SK-N-SH treated with all-trans-retinoic acid at 6 μM for 48 hours (cell line): Measurements from ENCODE around the gene PPARA.

Experiments
- ATAC-seq: fragments of 200-7000 bp; cut with Tn5 transposase; 3 replicates; pipeline ENCODE4 v1.9.1; 2020; ENCODE audit warnings: mild to moderate bottlenecking, moderate library complexity
- ARNTL ChIP-seq: fragments of 450-650 bp; formaldehyde crosslinking; IDR thresholded peaks from 2 replicates; pipeline ENCODE4 v1.5.0; 2020; ENCODE audit warnings: low read depth, mild to moderate bottlenecking, moderate library complexity, borderline replicate concordance
- BACH2 ChIP-seq: fragments of 250-450 bp; sonication (Bioruptor Pico); IDR thresholded peaks from 2 replicates; pipeline ENCODE4 v1.9.0; 2021; ENCODE audit warnings: mild to moderate bottlenecking, borderline replicate concordance
- CSDC2 ChIP-seq: fragments of 250-450 bp; sonication (Bioruptor Pico); IDR thresholded peaks from 2 replicates; pipeline ENCODE4 v1.5.0; 2020; ENCODE audit warnings: mild to moderate bottlenecking, moderate library complexity
- GLIS3 ChIP-seq: fragments of 250-450 bp; sonication (Bioruptor Pico); IDR thresholded peaks from 2 replicates; pipeline ENCODE4 v1.5.0; 2020; ENCODE audit warnings: mild to moderate bottlenecking, moderate library complexity
- OSR1 ChIP-seq: fragments of 250-450 bp; sonication (Bioruptor Pico); IDR thresholded peaks from 2 replicates; pipeline ENCODE4 v1.8.0; 2022; ENCODE audit warnings: moderate library complexity, mild to moderate bottlenecking, inconsistent platforms
- PPARA ChIP-seq: fragments of 250-450 bp; sonication (Bioruptor Pico); IDR thresholded peaks from 2 replicates; pipeline ENCODE4 v1.5.0; 2020; ENCODE audit warnings: mild to moderate bottlenecking, borderline replicate concordance
- RARB ChIP-seq: fragments of 250-450 bp; sonication (Bioruptor Pico); IDR thresholded peaks from 2 replicates; pipeline ENCODE4 v1.8.0; 2021; ENCODE audit warnings: mild to moderate bottlenecking, moderate library complexity
- SNAI2 ChIP-seq: fragments of 250-450 bp; sonication (Bioruptor Pico); IDR thresholded peaks from 2 replicates; pipeline ENCODE4 v1.5.0; 2020; ENCODE audit warnings: mild to moderate bottlenecking, moderate library complexity
- TCF4 ChIP-seq: fragments of 250-450 bp; sonication (Bioruptor Pico); IDR thresholded peaks from 2 replicates; pipeline ENCODE4 v1.8.0; 2021; ENCODE audit warnings: mild to moderate bottlenecking, moderate library complexity, borderline replicate concordance
- TOX ChIP-seq: fragments of 250-450 bp; sonication (Bioruptor Pico); IDR thresholded peaks from 2 replicates; pipeline ENCODE4 v1.8.0; 2021; ENCODE audit warnings: mild to moderate bottlenecking, moderate library complexity, borderline replicate concordance
- ZC3H10 ChIP-seq: fragments of 250-450 bp; sonication (Bioruptor Pico); IDR thresholded peaks from 2 replicates; pipeline ENCODE4 v1.5.1; 2021; ENCODE audit warnings: mild to moderate bottlenecking, moderate library complexity
- ZFP3 ChIP-seq: fragments of 250-450 bp; sonication (Bioruptor Pico); IDR thresholded peaks from 2 replicates; pipeline ENCODE4 v1.5.0; 2020; ENCODE audit warnings: mild to moderate bottlenecking, moderate library complexity
- ZFP30 ChIP-seq: fragments of 450-650 bp; formaldehyde crosslinking; IDR thresholded peaks from 2 replicates; pipeline ENCODE4 v1.5.0; 2022; ENCODE audit warnings: mild to moderate bottlenecking, moderate library complexity
- ZNF565 ChIP-seq: fragments of 450-650 bp; formaldehyde crosslinking; conservative IDR thresholded peaks from 2 replicates; pipeline ENCODE4 v1.5.0; 2020; ENCODE audit warnings: low read depth, mild to moderate bottlenecking, moderate library complexity
- ZNF70 ChIP-seq: fragments of 450-650 bp; formaldehyde crosslinking; IDR thresholded peaks from 2 replicates; pipeline ENCODE4 v1.5.0; 2020; ENCODE audit warnings: mild to moderate bottlenecking, moderate library complexity
- ZNF8 ChIP-seq: fragments of 450-650 bp; formaldehyde crosslinking; IDR thresholded peaks from 2 replicates; pipeline ENCODE4 v1.5.0; 2020; ENCODE audit warnings: mild to moderate bottlenecking, moderate library complexity
- TF ChIP-seq, protein P1 (sequence below): fragments of 250-450 bp; sonication (Bioruptor Pico); IDR thresholded peaks from 2 replicates; pipeline ENCODE4 v1.8.0; 2021; ENCODE audit warnings: low read depth, mild to moderate bottlenecking, moderate library complexity, borderline replicate concordance
- TF ChIP-seq, protein P2 (sequence below): fragments of 250-450 bp; sonication (Bioruptor Pico); IDR thresholded peaks from 2 replicates; pipeline ENCODE4 v1.5.0; 2020; ENCODE audit warnings: mild to moderate bottlenecking, moderate library complexity
- TF ChIP-seq, protein P3 (sequence below): fragments of 250-450 bp; sonication (Bioruptor Pico); IDR thresholded peaks from 2 replicates; pipeline ENCODE4 v1.5.1; 2021; ENCODE audit warnings: mild to moderate bottlenecking, moderate library complexity
- TF ChIP-seq, protein P4 (sequence below): fragments of 250-450 bp; sonication (Bioruptor Pico); IDR thresholded peaks from 2 replicates; pipeline ENCODE4 v1.5.1; 2020; ENCODE audit warnings: low read depth, mild to moderate bottlenecking, moderate library complexity
- TF ChIP-seq, protein P5 (sequence below): fragments of 250-450 bp; sonication (Bioruptor Pico); IDR thresholded peaks from 2 replicates; pipeline ENCODE4 v1.8.0; 2020; ENCODE audit warnings: mild to moderate bottlenecking, moderate library complexity, borderline replicate concordance

Gene PPARA

DNA sequence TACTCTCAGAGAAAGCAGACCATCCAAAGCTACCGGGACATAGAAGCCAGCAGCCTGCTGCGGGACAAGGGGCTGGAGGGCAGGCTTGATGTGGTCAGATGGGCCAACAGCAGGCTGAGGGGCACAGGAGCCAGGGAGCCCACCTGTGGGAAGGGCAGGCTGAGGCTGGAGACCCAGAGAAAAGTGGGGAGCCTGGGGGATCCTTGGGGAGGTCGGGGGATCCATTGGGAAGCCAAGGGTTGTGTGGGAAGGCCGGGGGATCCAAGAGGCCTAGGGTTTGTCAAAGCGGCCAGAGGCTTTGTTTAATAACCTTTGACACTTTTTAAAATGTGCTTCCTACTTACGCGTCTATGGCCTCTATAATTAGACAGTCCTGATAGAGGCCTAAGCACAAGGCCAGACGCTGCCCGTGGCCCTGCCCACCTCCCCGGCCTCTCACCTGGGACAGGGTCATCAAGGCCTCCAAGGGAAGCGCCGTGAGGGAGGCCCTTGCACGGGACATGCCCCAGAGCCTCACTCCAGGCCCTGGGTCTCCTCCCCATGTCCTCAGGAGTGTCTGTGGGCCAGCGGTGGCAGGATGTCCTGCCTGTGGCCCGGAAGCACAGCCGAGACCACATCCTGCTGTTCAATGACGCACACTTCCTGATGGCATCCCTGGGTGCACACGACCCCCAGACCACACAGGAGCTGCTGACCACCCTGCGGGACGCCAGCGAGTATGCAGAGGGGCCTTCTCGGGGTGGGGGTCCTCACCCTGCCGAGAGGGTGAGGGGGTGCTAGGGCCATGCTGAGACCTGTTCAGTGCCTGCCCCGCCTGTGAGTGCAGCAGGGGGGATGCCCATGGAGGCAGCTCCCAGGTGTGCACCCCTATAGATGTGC, 137.8 kb downstream of the PPARA start:
- ATAC-seq = no peak
- TF ChIP-seq CSDC2 = no peak
- no peak for TF ChIP-seq PPARA
- TF ChIP-seq TOX = no peak
- TF ChIP-seq, protein P1, sequence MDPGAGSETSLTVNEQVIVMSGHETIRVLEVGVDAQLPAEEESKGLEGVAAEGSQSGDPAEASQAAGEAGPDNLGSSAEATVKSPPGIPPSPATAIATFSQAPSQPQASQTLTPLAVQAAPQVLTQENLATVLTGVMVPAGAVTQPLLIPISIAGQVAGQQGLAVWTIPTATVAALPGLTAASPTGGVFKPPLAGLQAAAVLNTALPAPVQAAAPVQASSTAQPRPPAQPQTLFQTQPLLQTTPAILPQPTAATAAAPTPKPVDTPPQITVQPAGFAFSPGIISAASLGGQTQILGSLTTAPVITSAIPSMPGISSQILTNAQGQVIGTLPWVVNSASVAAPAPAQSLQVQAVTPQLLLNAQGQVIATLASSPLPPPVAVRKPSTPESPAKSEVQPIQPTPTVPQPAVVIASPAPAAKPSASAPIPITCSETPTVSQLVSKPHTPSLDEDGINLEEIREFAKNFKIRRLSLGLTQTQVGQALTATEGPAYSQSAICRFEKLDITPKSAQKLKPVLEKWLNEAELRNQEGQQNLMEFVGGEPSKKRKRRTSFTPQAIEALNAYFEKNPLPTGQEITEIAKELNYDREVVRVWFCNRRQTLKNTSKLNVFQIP = no peak
- no peak for TF ChIP-seq ZFP3 (CRISPR knock-in tag)
- no peak for TF ChIP-seq RARB
- no peak for TF ChIP-seq GLIS3
- TF ChIP-seq ZNF8 = no peak
- TF ChIP-seq, protein P2, sequence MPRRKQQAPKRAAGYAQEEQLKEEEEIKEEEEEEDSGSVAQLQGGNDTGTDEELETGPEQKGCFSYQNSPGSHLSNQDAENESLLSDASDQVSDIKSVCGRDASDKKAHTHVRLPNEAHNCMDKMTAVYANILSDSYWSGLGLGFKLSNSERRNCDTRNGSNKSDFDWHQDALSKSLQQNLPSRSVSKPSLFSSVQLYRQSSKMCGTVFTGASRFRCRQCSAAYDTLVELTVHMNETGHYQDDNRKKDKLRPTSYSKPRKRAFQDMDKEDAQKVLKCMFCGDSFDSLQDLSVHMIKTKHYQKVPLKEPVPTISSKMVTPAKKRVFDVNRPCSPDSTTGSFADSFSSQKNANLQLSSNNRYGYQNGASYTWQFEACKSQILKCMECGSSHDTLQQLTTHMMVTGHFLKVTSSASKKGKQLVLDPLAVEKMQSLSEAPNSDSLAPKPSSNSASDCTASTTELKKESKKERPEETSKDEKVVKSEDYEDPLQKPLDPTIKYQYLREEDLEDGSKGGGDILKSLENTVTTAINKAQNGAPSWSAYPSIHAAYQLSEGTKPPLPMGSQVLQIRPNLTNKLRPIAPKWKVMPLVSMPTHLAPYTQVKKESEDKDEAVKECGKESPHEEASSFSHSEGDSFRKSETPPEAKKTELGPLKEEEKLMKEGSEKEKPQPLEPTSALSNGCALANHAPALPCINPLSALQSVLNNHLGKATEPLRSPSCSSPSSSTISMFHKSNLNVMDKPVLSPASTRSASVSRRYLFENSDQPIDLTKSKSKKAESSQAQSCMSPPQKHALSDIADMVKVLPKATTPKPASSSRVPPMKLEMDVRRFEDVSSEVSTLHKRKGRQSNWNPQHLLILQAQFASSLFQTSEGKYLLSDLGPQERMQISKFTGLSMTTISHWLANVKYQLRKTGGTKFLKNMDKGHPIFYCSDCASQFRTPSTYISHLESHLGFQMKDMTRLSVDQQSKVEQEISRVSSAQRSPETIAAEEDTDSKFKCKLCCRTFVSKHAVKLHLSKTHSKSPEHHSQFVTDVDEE (CRISPR knock-in tag) = no peak
- no peak for TF ChIP-seq OSR1
- TF ChIP-seq, all 23 proteins: peak for 0

DNA sequence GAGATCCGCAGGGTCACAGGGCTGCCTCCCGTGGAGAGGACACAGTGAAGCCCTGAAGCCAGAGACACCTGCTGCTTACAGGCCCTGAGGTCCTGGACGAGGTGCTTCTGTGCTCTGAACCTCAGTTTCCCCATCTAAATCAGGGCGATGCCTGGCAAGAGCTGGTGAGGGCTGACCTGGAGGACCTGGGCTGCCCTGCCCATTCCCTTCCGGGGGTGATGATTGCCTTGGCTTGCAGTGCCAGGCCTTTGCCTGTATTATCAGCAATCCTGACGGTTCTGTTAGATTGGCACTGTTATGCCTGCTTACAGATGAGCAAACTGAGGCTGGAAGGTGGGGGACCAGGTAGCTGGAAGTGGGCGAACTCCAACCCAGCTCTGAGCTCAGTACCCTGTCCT, 138.5 kb downstream of the PPARA start:
- TF ChIP-seq PPARA = no peak
- no peak for TF ChIP-seq TOX
- TF ChIP-seq, protein P3, sequence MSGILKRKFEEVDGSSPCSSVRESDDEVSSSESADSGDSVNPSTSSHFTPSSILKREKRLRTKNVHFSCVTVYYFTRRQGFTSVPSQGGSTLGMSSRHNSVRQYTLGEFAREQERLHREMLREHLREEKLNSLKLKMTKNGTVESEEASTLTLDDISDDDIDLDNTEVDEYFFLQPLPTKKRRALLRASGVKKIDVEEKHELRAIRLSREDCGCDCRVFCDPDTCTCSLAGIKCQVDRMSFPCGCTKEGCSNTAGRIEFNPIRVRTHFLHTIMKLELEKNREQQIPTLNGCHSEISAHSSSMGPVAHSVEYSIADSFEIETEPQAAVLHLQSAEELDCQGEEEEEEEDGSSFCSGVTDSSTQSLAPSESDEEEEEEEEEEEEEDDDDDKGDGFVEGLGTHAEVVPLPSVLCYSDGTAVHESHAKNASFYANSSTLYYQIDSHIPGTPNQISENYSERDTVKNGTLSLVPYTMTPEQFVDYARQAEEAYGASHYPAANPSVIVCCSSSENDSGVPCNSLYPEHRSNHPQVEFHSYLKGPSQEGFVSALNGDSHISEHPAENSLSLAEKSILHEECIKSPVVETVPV (CRISPR knock-in tag) = no peak
- TF ChIP-seq, protein P4, sequence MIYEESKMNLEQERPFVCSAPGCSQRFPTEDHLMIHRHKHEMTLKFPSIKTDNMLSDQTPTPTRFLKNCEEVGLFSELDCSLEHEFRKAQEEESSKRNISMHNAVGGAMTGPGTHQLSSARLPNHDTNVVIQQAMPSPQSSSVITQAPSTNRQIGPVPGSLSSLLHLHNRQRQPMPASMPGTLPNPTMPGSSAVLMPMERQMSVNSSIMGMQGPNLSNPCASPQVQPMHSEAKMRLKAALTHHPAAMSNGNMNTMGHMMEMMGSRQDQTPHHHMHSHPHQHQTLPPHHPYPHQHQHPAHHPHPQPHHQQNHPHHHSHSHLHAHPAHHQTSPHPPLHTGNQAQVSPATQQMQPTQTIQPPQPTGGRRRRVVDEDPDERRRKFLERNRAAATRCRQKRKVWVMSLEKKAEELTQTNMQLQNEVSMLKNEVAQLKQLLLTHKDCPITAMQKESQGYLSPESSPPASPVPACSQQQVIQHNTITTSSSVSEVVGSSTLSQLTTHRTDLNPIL (CRISPR knock-in tag) = no peak
- TF ChIP-seq SNAI2 (CRISPR knock-in tag) = no peak
- TF ChIP-seq, protein P2 (CRISPR knock-in tag) = no peak

DNA sequence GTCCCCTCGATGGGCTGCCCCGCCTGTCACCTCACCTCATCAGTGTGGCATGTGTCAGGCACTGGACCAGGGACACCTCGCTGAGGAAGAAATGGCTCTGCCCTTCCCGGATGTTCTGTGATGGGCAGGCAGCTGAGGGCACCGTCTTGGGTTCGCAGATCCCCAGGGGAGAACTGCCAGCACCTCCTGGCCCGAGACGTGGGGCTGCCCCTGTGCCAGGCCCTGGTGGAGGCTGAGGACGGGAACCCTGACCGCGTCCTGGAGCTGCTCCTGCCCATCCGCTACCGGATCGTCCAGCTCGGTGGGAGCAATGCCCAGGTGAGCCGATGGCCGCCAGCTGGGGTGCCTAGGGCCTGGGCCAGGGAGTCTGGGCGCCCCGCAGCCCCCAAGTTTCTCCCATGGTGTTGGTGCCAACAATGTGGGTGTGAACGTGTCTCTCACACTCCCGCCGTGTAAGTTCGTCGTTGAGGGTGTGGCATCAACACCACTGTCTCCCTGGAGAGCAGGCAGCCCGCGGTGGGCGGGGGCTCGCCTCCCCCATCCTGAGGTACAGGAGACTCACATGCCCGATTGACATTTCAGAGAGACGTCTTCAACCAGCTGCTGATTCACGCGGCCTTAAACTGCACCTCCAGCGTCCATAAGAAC, 139.0 kb downstream of the PPARA start:
- TF ChIP-seq TCF4 (no peak), BACH2 (no peak), ZNF565 (CRISPR knock-in tag) (no peak), ZFP30 (CRISPR knock-in tag) (no peak), ARNTL (CRISPR knock-in tag) (no peak), CSDC2 (no peak), ZFP3 (CRISPR knock-in tag) (no peak), SNAI2 (CRISPR knock-in tag) (no peak), PPARA (no peak), GLIS3 (no peak), ZNF70 (CRISPR knock-in tag) (no peak), ZC3H10 (no peak)
- TF ChIP-seq, protein P5, sequence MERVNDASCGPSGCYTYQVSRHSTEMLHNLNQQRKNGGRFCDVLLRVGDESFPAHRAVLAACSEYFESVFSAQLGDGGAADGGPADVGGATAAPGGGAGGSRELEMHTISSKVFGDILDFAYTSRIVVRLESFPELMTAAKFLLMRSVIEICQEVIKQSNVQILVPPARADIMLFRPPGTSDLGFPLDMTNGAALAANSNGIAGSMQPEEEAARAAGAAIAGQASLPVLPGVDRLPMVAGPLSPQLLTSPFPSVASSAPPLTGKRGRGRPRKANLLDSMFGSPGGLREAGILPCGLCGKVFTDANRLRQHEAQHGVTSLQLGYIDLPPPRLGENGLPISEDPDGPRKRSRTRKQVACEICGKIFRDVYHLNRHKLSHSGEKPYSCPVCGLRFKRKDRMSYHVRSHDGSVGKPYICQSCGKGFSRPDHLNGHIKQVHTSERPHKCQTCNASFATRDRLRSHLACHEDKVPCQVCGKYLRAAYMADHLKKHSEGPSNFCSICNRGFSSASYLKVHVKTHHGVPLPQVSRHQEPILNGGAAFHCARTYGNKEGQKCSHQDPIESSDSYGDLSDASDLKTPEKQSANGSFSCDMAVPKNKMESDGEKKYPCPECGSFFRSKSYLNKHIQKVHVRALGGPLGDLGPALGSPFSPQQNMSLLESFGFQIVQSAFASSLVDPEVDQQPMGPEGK (CRISPR knock-in tag) = no peak
- TF ChIP-seq, protein P4 (CRISPR knock-in tag) = no peak
- TF ChIP-seq, all 23 proteins: peak for 0
- no peak for ATAC-seq

More for the DNA sequence above, 138.5 kb downstream of the PPARA start:
- ATAC-seq = no peak
